HUES48 (cell line): ENCODE measurements around the gene TEX2.
"Not testable (repeated sequence)": the region's sequence is repeated elsewhere in the genome, so short reads cannot be mapped to it uniquely, and the experiment has no call there.

Experiments used
- H3K27ac ChIP-seq: one replicate; pipeline ENCODE4 v1.7.0; 2013; ENCODE audit warnings: low read depth, low read length, inconsistent platforms
- H3K27me3 ChIP-seq: 2 replicates; pipeline ENCODE4 v1.6.1; 2013; ENCODE audit warnings: mild to moderate bottlenecking, low read length; ENCODE audit not compliant: control insufficient read depth, insufficient read depth
- H3K36me3 ChIP-seq: 2 replicates; pipeline ENCODE4 v1.6.1; 2013; ENCODE audit warnings: low read length; ENCODE audit not compliant: control insufficient read depth, insufficient read depth
- H3K4me1 ChIP-seq: 2 replicates; pipeline ENCODE4 v1.6.1; 2013; ENCODE audit warnings: mild to moderate bottlenecking, low read length; ENCODE audit not compliant: control insufficient read depth, insufficient read depth
- H3K4me3 ChIP-seq: 2 replicates; pipeline ENCODE4 v1.5.1; 2013; ENCODE audit warnings: mild to moderate bottlenecking, low read depth, low read length
- H3K9ac ChIP-seq: 2 replicates; pipeline ENCODE4 v1.6.1; 2013; ENCODE audit warnings: mild to moderate bottlenecking, low read depth, low read length, moderate library complexity
- H3K9me3 ChIP-seq: 2 replicates; pipeline ENCODE4 v1.6.1; 2013; ENCODE audit warnings: low read length; ENCODE audit not compliant: control insufficient read depth, insufficient read depth

TEX2 gene

GRCh38 chr17:64178011-64178825, 84.8 kb downstream of the TEX2 start:
- Histone ChIP-seq H3K9me3 (no peaks in the 10 kb centered on the region), H3K27me3 (no peaks in the 10 kb centered on the region), H3K36me3 (peaks cover 7% of the 10 kb centered on the region; the same call in 1 of the 2 replicates), H3K27ac (no peak overlapping the region), H3K4me1 (no peaks in the 10 kb centered on the region), H3K9ac (no peak overlapping the region), H3K4me3 (no peak overlapping the region)

GRCh38 chr17:64177311-64178010, 85.6 kb downstream of the TEX2 start:
- no peak overlapping the region for H3K27ac ChIP-seq
- no peak overlapping the region for H3K4me3 ChIP-seq
- H3K9me3 ChIP-seq: no peaks in the 10 kb centered on the region
- no peaks in the 10 kb centered on the region for H3K4me1 ChIP-seq
- no peaks in the 10 kb centered on the region for H3K27me3 ChIP-seq
- H3K36me3 ChIP-seq: peaks cover 7% of the 10 kb centered on the region; the same call in 1 of the 2 replicates
- no peak overlapping the region for H3K9ac ChIP-seq

DNA sequence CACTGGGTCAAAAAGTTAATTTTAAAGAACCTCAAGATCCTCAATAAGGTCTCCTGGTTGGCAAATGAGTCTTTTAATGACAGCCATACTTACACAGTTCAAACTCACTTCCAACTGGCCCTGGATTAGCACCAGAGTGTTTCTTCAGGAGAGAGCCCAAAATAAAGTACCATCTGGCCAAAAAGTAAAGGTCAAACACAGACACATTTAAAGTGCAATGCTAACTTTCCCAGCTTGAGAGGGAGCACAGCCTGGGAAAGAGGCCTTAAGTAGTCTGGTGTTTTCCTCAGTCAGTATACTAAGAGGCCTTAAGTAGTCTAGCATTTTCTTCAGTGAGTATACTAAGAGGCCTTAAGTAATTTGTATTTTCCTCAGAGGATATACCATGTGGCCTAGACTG, 86.5 kb downstream of the TEX2 start:
- Histone ChIP-seq H3K36me3 (peaks cover 7% of the 10 kb centered on the region; the same call in 1 of the 2 replicates), H3K4me3 (no peak overlapping the region), H3K4me1 (no peaks in the 10 kb centered on the region), H3K9me3 (no peaks in the 10 kb centered on the region), H3K27me3 (no peaks in the 10 kb centered on the region), H3K9ac (no peak overlapping the region), H3K27ac (no peak overlapping the region)

DNA sequence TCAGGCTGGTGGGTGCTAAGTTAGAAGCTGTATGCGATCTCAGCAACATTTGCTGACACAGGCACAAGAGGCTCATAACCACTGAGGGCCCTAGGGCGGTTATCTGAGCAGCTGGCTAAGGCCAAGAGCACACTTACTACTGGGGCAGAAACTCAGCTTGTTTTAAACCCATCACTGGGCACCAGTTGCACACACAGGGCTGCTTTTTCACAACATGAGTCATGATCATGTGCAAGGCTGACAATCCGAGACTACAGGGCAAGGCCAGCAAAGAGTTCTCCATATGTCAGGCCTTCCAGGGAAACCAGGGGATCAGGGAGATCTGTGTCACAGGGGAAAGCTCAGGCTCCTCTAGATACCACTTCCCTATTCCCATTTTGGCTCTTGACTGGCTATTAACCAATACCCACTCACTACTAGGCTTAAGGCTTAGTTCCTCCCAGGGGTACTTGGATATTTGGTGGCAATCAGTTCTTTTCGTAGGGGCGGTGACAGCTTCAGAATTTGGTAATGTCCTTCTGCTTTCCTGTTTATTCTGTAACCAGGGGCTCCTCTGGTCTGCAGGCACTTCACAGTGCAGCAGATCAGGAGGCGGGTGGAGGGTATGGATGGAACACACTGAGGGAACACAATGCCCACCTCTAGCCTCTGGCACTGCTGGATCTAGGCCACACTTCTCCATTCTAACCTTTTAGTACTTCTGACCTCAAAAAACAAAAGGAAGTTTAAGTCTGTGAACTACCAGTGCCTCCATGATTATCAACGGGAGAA, 88.2 kb downstream of the TEX2 start:
- H3K36me3 ChIP-seq: peaks cover 7% of the 10 kb centered on the region; the same call in 1 of the 2 replicates
- no peak overlapping the region for H3K9ac ChIP-seq
- no peaks in the 10 kb centered on the region for H3K4me1 ChIP-seq

DNA sequence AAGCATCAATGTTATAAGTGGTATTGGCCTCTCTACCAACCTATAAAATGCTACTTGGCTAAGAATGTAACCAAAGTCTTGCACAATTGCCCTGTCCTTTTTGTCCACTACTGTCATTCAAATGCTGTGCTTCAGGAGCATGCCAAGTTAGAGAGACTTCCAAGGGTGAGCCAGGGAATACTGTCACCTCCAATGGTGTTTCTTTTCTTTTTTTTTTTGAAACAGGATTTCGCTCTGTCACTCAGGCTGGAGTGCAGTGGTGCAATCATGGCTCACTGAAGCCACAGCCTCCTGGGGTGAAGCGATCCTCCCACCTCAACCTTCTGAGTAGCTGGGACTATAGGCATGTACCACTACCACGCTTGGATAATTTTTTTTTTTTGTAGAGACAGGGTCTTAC, 89.4 kb downstream of the TEX2 start:
- Histone ChIP-seq H3K9me3 (no peaks in the 10 kb centered on the region), H3K36me3 (peaks cover 7% of the 10 kb centered on the region; the same call in 1 of the 2 replicates), H3K27ac (no peak overlapping the region), H3K4me3 (no peak overlapping the region), H3K4me1 (no peaks in the 10 kb centered on the region), H3K27me3 (no peaks in the 10 kb centered on the region), H3K9ac (no peak overlapping the region)

More for the DNA sequence above, 88.2 kb downstream of the TEX2 start:
- Histone ChIP-seq H3K9me3 (no peaks in the 10 kb centered on the region), H3K27me3 (no peaks in the 10 kb centered on the region), H3K4me3 (no peak overlapping the region), H3K27ac (no peak overlapping the region)

GRCh38 chr17:64172510-64172909, 90.5 kb downstream of the TEX2 start:
- Histone ChIP-seq H3K27ac (no peak overlapping the region), H3K27me3 (no peaks in the 10 kb centered on the region), H3K36me3 (peaks cover 7% of the 10 kb centered on the region; the same call in 1 of the 2 replicates), H3K9me3 (no peaks in the 10 kb centered on the region), H3K4me1 (no peaks in the 10 kb centered on the region), H3K9ac (no peak overlapping the region), H3K4me3 (no peak overlapping the region)

DNA sequence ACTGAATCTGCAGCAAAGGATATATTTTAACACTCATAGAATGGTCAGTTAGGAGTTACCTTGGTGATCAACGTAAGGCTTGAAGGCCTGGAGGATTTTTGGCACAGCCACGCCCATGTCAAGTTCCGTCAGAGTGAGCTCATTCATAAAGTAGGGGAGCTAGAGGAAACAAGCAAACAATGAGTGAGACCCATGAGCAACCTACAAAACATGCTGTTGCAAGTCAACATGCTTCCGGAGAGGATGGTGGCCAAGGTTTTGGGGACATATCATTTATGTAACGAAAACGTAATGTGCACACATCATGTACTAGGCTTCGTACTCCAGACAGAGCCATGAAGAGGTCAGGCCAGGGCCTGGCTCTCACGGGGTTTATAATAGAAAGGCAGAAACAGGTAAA, 92.0 kb downstream of the TEX2 start:
- H3K9me3 ChIP-seq: no peaks in the 10 kb centered on the region
- no peaks in the 10 kb centered on the region for H3K27me3 ChIP-seq
- H3K9ac ChIP-seq: no peak overlapping the region
- H3K4me3 ChIP-seq: no peak overlapping the region
- H3K27ac ChIP-seq: no peak overlapping the region
- no peaks in the 10 kb centered on the region; the same call in 1 of the 2 replicates for H3K36me3 ChIP-seq
- H3K4me1 ChIP-seq: no peaks in the 10 kb centered on the region

DNA sequence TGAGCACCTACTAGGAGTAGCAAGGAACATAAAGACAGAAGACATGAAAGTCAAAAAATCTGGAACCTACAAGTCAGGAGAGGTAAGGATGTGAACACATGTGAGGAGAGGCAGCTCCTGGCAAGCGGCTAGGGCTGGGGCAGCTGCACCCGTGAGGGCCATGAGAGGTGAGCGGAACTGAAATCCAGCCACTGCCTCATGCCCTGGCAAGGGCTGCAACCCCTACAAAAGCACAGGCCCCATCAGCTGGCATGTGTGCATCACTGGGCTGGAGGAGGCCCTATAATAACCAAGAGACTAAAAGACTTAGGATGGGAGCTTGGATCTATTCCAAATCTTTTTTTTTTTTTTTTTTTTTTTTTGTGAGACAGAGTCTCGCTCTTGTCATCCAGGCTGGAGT, 92.8 kb downstream of the TEX2 start:
- no peaks in the 10 kb centered on the region for H3K27me3 ChIP-seq

GRCh38 chr17:64167666-64168065, 95.4 kb downstream of the TEX2 start:
- H3K36me3 ChIP-seq, H3K4me1 ChIP-seq, H3K27me3 ChIP-seq, H3K4me3 ChIP-seq, H3K27ac ChIP-seq, H3K9me3 ChIP-seq, H3K9ac ChIP-seq: not testable (repeated sequence)

More for the DNA sequence above, 92.8 kb downstream of the TEX2 start:
- Histone ChIP-seq H3K36me3 (no peaks in the 10 kb centered on the region; the same call in 1 of the 2 replicates), H3K4me3 (no peak overlapping the region), H3K9ac (no peak overlapping the region), H3K4me1 (no peaks in the 10 kb centered on the region), H3K9me3 (no peaks in the 10 kb centered on the region), H3K27ac (no peak overlapping the region)

DNA sequence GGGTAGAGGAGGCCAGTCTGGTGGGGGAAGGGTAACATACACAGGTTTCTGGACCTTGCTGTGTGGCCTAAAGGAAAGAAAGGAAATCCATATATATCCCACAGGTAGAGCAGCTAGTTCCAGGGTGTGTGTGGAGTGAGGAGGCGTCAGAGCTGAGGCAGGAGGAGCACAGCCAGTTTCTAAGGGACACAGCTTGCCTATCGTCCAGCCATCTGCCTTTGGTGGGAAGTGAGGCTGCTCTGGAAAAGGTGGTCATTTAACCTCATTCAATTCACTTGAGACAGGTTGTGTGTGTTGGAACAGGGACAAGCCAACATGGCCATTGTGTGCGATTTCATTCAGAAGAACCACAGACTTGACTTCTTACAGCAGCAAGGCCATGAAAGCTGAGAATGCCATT, 96.2 kb downstream of the TEX2 start:
- Histone ChIP-seq H3K36me3 (no peaks in the 10 kb centered on the region; the same call in 1 of the 2 replicates), H3K4me3 (no peak overlapping the region), H3K27me3 (no peaks in the 10 kb centered on the region), H3K4me1 (no peaks in the 10 kb centered on the region), H3K27ac (no peak overlapping the region), H3K9me3 (no peaks in the 10 kb centered on the region), H3K9ac (no peak overlapping the region)
